ENCODE measurements around the gene DAGLA.

Gene DAGLA

DNA sequence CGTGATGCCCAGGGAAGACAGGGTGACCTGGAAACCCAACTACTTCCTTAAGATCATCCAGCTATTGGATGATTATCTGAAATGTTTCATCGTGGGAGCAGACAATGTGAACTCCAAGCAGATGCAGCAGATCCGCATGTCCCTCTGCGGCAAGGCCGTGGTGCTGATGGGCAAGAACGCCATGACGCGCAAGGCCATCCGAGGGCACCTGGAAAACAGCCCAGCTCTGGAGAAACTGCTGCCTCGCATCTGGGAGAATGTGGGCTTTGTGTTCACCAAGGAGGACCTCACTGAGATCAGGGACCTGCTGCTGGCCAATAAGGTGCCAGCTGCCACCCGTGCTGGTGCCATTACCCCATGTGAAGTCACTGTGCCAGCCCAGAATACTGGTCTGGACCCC is 43.5 kb upstream of the DAGLA start:
- no peak overlapping the region for H3K27ac ChIP-seq
- no peak overlapping the region for H3K4me3 ChIP-seq (IDR thresholded peaks at IDR 0.05; ENCODE audit: insufficient read depth, low read depth, low read length)
- no peaks in the 10 kb centered on the region for H3K36me3 ChIP-seq (ENCODE audit: insufficient read depth)
- no peaks in the 10 kb centered on the region for H4K20me1 ChIP-seq (ENCODE audit: insufficient read depth)
- H3K9ac ChIP-seq = no peak overlapping the region
- H3K27me3 ChIP-seq (ENCODE audit: insufficient read depth, low read depth) = peaks cover 51% of the 10 kb centered on the region
- H3K79me2 ChIP-seq (ENCODE audit: insufficient read depth, low read depth) = no peaks in the 10 kb centered on the region
- no peak overlapping the region for H2AFZ ChIP-seq (ENCODE audit: low read depth)
- H3K4me1 ChIP-seq (ENCODE audit: low read depth, poor library complexity, severe bottlenecking) = no peaks in the 10 kb centered on the region
- H3K4me2 ChIP-seq = no peak overlapping the region
- TF ChIP-seq, protein P1, sequence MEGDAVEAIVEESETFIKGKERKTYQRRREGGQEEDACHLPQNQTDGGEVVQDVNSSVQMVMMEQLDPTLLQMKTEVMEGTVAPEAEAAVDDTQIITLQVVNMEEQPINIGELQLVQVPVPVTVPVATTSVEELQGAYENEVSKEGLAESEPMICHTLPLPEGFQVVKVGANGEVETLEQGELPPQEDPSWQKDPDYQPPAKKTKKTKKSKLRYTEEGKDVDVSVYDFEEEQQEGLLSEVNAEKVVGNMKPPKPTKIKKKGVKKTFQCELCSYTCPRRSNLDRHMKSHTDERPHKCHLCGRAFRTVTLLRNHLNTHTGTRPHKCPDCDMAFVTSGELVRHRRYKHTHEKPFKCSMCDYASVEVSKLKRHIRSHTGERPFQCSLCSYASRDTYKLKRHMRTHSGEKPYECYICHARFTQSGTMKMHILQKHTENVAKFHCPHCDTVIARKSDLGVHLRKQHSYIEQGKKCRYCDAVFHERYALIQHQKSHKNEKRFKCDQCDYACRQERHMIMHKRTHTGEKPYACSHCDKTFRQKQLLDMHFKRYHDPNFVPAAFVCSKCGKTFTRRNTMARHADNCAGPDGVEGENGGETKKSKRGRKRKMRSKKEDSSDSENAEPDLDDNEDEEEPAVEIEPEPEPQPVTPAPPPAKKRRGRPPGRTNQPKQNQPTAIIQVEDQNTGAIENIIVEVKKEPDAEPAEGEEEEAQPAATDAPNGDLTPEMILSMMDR (conservative IDR thresholded peaks at IDR 0.05; ENCODE audit: low read depth, low read length) = no peak

DNA sequence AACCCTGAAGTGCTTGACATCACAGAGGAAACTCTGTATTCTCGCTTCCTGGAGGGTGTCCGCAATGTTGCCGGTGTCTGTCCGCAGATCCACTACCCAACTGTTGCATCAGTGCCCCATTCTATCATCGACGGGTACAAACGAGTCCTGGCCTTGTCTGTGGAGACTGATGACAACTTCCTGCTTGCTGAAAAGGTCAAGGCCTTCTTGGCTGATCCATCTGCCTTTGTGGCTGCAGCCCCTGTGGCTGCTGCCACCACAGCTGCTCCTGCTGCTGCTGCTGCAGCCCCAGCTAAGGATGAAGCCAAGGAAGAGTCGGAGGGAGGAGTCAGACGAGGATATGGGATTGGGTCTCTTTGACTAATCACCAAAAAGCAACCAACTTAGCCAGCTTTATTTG is 42.9 kb upstream of the DAGLA start:
- no peak overlapping the region for H3K9ac ChIP-seq
- no peak overlapping the region for H3K27ac ChIP-seq
- H3K36me3 ChIP-seq (ENCODE audit: insufficient read depth) = no peaks in the 10 kb centered on the region
- TF ChIP-seq, protein P1 (conservative IDR thresholded peaks at IDR 0.05; ENCODE audit: low read depth, low read length) = no peak
- H3K27me3 ChIP-seq (ENCODE audit: insufficient read depth, low read depth) = peaks cover 49% of the 10 kb centered on the region
- H3K4me1 ChIP-seq (ENCODE audit: low read depth, poor library complexity, severe bottlenecking) = no peaks in the 10 kb centered on the region
- no peak overlapping the region for H3K4me2 ChIP-seq
- no peak overlapping the region for H2AFZ ChIP-seq (ENCODE audit: low read depth)
- no peaks in the 10 kb centered on the region for H3K79me2 ChIP-seq (ENCODE audit: insufficient read depth, low read depth)
- H3K4me3 ChIP-seq (IDR thresholded peaks at IDR 0.05; ENCODE audit: insufficient read depth, low read depth, low read length) = no peak overlapping the region
- H4K20me1 ChIP-seq (ENCODE audit: insufficient read depth) = no peaks in the 10 kb centered on the region

DNA sequence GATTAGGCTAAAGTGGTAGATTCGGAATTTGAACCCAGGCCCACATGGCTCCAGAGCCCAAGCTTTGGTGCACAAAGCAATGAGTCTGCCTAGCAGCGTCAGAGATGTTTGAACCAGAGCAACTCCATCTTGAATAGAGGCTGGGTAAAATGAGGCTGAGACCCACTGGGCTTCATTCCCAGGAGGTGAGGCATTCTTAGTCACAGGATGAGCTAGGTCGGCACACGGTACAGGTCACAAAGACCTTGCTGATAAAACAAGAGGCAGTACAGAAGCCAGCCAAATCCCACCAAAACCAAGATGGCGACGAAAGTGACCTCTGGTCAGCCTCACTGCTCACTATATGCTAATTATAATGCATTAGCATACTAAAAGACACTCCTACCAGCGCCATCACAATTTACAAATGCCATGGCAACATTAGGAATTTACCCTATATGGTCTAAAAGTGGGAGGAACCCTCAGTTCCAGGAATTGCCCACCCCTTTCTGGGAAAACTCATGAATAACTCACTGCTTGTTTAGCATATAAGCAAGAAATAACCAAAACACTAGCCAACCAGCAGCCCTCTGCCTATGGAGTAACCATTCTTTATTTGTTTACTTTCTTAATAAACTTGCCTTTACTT is 40.3 kb upstream of the DAGLA start:
- TF ChIP-seq, protein P1 (conservative IDR thresholded peaks at IDR 0.05; ENCODE audit: low read depth, low read length) = no peak
- H3K27ac ChIP-seq = no peak overlapping the region

DNA sequence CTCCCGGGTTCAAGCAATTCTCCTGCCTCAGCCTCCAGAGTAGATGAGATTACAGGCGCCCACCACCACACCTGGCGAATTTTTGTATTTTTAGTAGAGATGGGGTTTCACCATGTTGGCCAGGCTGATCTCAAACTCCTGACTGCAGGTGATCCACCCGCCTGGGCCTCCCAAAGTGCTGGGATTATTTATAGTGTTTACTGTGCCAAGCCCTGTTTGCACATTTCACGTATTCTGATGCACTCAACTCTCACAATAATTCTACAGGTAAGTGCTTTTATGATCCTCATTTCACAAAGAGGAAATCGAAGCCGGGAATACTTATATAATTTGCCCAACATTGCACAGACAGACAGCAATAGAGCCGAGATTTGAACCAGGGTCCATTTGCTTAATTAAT is 38.0 kb upstream of the DAGLA start:
- Histone ChIP-seq H3K79me2 (ENCODE audit: insufficient read depth, low read depth) (no peaks in the 10 kb centered on the region), H3K9ac (no peak overlapping the region), H3K4me1 (ENCODE audit: low read depth, poor library complexity, severe bottlenecking) (no peaks in the 10 kb centered on the region), H4K20me1 (ENCODE audit: insufficient read depth) (no peaks in the 10 kb centered on the region), H3K4me3 (IDR thresholded peaks at IDR 0.05; ENCODE audit: insufficient read depth, low read depth, low read length) (no peak overlapping the region), H3K36me3 (ENCODE audit: insufficient read depth) (no peaks in the 10 kb centered on the region), H2AFZ (ENCODE audit: low read depth) (no peak overlapping the region), H3K27me3 (ENCODE audit: insufficient read depth, low read depth) (peaks cover 65% of the 10 kb centered on the region), H3K27ac (no peak overlapping the region), H3K4me2 (no peak overlapping the region)
- TF ChIP-seq, protein P1 (conservative IDR thresholded peaks at IDR 0.05; ENCODE audit: low read depth, low read length) = no peak

More for the DNA sequence above, 40.3 kb upstream of the DAGLA start:
- Histone ChIP-seq H3K27me3 (ENCODE audit: insufficient read depth, low read depth) (peaks cover 60% of the 10 kb centered on the region), H3K4me2 (no peak overlapping the region), H3K4me3 (IDR thresholded peaks at IDR 0.05; ENCODE audit: insufficient read depth, low read depth, low read length) (no peak overlapping the region), H3K36me3 (ENCODE audit: insufficient read depth) (no peaks in the 10 kb centered on the region), H3K79me2 (ENCODE audit: insufficient read depth, low read depth) (no peaks in the 10 kb centered on the region), H4K20me1 (ENCODE audit: insufficient read depth) (no peaks in the 10 kb centered on the region), H3K4me1 (ENCODE audit: low read depth, poor library complexity, severe bottlenecking) (no peaks in the 10 kb centered on the region), H2AFZ (ENCODE audit: low read depth) (no peak overlapping the region), H3K9ac (no peak overlapping the region)

All from KMS-11 (cell line).